CD8-positive, alpha-beta memory T cell (primary cell): ENCODE results near the gene ECI1. TPM values are rescaled to one million over a fixed set of nuclear protein-coding genes. Genes with fewer than 3 reads are reported as not detected.

Source experiments
- CTCF ChIA-PET: fragments of 350-600 bp; sonication (Branson Sonifier 250); formaldehyde crosslinking; loops from one replicate; lab custom pipeline; 2021; ENCODE audit warnings: antibody characterized with exemption; lab: Charles Lee
- POLR2A ChIA-PET: fragments of 350-600 bp; sonication (Branson Sonifier 250); formaldehyde crosslinking; loops from one replicate; lab custom pipeline; 2021; ENCODE audit warnings: antibody characterized with exemption; lab: Charles Lee
- DNase-seq, 5 donors: peaks; one replicate each; pipeline versions ENCODE4 v3.0.0 to v3.0.0-alpha.2; 2020 to 2022; ENCODE audit warnings: mixed read lengths in 1 of 5
- H3K27ac ChIP-seq: one replicate; pipeline ENCODE4 v1.7.0; 2013; ENCODE audit warnings: low read depth, mild to moderate bottlenecking, low read length, moderate library complexity
- H3K27me3 ChIP-seq: 2 replicates; pipeline ENCODE4 v1.7.0; 2013; ENCODE audit warnings: low read length, mild to moderate bottlenecking; ENCODE audit not compliant: insufficient read depth, poor library complexity, severe bottlenecking
- H3K36me3 ChIP-seq: 2 replicates; pipeline ENCODE4 v1.7.0; 2013; ENCODE audit warnings: mild to moderate bottlenecking, low read length, moderate library complexity; ENCODE audit not compliant: insufficient read depth
- H3K4me1 ChIP-seq: 2 replicates; pipeline ENCODE4 v1.7.0; 2013; ENCODE audit warnings: mild to moderate bottlenecking, low read length, moderate library complexity; ENCODE audit not compliant: insufficient read depth
- H3K4me3 ChIP-seq: 2 replicates; pipeline ENCODE4 v1.7.0; 2013; ENCODE audit warnings: mild to moderate bottlenecking, low read length
- H3K9me3 ChIP-seq: 2 replicates; pipeline ENCODE4 v1.7.0; 2013; ENCODE audit warnings: mild to moderate bottlenecking, low read length
- H3K27ac Mint-ChIP-seq, 8 donors: one replicate each; pipeline ENCODE4 v1.8.0; 2020 to 2021; ENCODE audit warnings: mixed read lengths in 8 of 8, mild to moderate bottlenecking in 6 of 8, inconsistent platforms in 3 of 8, moderate library complexity in 3 of 8
- H3K27me3 Mint-ChIP-seq, 2 donors: one replicate each; pipeline ENCODE4 v1.8.0; 2020 to 2021; ENCODE audit warnings: mixed read lengths in 2 of 2, mild to moderate bottlenecking in 1 of 2, moderate library complexity in 1 of 2
- H3K36me3 Mint-ChIP-seq, 3 donors: one replicate each; pipeline ENCODE4 v1.8.0; 2020 to 2021; ENCODE audit warnings: mixed read lengths in 3 of 3, inconsistent platforms in 1 of 3, mild to moderate bottlenecking in 1 of 3
- H3K4me1 Mint-ChIP-seq, 3 donors: one replicate each; pipeline ENCODE4 v1.8.0; 2020 to 2021; ENCODE audit warnings: mixed read lengths in 3 of 3, inconsistent platforms in 1 of 3, mild to moderate bottlenecking in 1 of 3
- H3K4me3 Mint-ChIP-seq, 7 donors: one replicate each; pipeline ENCODE4 v1.8.0; 2020 to 2021; ENCODE audit warnings: mixed read lengths in 7 of 7, mild to moderate bottlenecking in 6 of 7, moderate library complexity in 4 of 7, inconsistent platforms in 2 of 7
- H3K9me3 Mint-ChIP-seq, 5 donors: one replicate each; pipeline ENCODE4 v1.8.0; 2020 to 2022; ENCODE audit warnings: mixed read lengths in 5 of 5, mild to moderate bottlenecking in 3 of 5, moderate library complexity in 2 of 5, inconsistent platforms in 1 of 5
- polyA plus RNA-seq: library from polyadenylated mRNA; unstranded; fragments of 300-500 nt; fragmentation: Illumina TruSeq; gene quantifications from one replicate; pipeline ENCODE4 v1.2.3, GENCODE V29; 2021
- total RNA-seq, 2 experiments: library from RNA; stranded (reverse); gene quantifications; one replicate each; pipeline ENCODE4 v1.2.3, GENCODE V29; 2021

The ECI1 gene
- total and polyA plus RNA-seq, 3 experiments from 2014 or later: 30.3 to 45.9 (median 33.1) TPM

DNA sequence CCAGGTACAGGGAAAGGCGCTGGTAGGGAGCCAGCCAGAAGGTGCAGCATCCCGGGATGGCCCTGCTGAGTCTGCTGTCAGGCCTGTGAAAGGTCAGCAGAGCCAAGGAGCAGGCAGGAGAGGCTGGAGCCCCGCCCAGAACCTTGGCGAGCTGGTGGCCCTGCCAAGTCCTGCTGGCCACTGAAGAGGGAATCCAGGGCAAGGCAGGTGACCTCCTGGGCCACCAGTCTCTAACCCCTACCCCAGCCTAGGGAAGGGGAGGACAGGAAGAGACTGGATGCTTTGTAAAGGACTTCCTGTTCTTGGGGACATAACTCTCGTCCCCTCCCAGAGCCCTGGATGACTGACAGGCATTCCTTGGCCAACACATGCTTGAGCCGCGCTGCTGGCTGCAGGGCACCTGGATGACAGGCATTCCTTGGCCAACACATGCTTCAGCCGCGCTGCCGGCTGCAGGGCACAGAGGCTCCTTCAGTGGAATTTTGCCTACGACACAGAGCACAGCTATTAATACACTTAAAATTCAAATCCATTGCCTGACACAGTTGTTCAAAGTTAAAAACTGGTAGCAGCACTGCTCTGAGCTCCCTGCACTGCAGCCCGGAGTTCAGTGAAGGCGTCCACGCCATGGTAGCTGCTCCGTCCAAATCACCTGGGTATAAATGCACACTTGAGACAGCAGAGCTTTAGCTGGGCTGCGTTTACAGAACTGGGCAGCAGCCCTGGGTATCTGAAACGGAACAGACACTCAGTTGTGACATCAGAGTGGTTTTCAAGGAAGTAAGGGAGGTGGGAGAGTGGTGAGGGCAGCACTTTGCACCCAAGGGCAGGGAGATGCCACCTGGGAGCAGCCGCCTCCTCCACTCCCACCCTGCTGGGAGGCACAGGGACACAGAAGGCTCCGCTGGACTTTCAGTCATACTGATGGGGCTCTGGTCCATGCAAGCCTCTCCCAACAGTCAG, 38.7 kb downstream of the ECI1 start:
- peak overlapping the region in 1 of 8 donors; percentile 95 for H3K27ac Mint-ChIP-seq
- no peaks in the 10 kb centered on the region for H3K36me3 ChIP-seq
- peak overlapping the region; percentile 41 for H3K4me3 ChIP-seq
- H3K27ac ChIP-seq: peak overlapping the region; percentile 48
- H3K27me3 ChIP-seq: no peaks in the 10 kb centered on the region
- H3K4me1 Mint-ChIP-seq: peaks cover 18 to 29% (median 20%) of the 10 kb centered on the region in 3 donors
- no peaks in the 10 kb centered on the region for H3K9me3 Mint-ChIP-seq
- peaks cover 0 to 32% (median 2%) of the 10 kb centered on the region in 3 donors for H3K36me3 Mint-ChIP-seq
- peak overlapping the region; percentile 43 to 88 (median 74) for H3K4me3 Mint-ChIP-seq
- peaks cover 15% of the 10 kb centered on the region for H3K4me1 ChIP-seq
- no peaks in the 10 kb centered on the region for H3K27me3 Mint-ChIP-seq
- POLR2A ChIA-PET: no interaction called here
- CTCF ChIA-PET: interaction anchor here (1.1 to 1.3 kb wide), 2 partner anchors 39 to 56 kb away, joined by 3 read pairs; partner anchors contain the start of gene ECI1
- DNase-seq: no peak
- H3K9me3 ChIP-seq: no peaks in the 10 kb centered on the region

GRCh38 chr16:2211923-2212347, 39.5 kb downstream of the ECI1 start:
- Histone ChIP-seq H3K36me3 (peaks cover 3% of the 10 kb centered on the region), H3K4me1 (peaks cover 15% of the 10 kb centered on the region), H3K27ac (no peak overlapping the region), H3K27me3 (no peaks in the 10 kb centered on the region), H3K9me3 (no peaks in the 10 kb centered on the region), H3K4me3 (no peak overlapping the region)
- peaks cover 0 to 39% (median 4%) of the 10 kb centered on the region in 3 donors for H3K36me3 Mint-ChIP-seq
- H3K9me3 Mint-ChIP-seq: no peaks in the 10 kb centered on the region
- ChIA-PET POLR2A (no interaction called here), CTCF (interaction anchor here (1.3 kb wide), 1 partner anchor 57 kb away, joined by 3 read pairs; no protein-coding TSS in a partner anchor)
- DNase-seq: no peak
- H3K4me1 Mint-ChIP-seq: peaks cover 20 to 36% (median 25%) of the 10 kb centered on the region in 3 donors
- peak overlapping the region in 1 of 8 donors; percentile 20 for H3K27ac Mint-ChIP-seq
- peak overlapping the region in 4 of 7 donors; percentile 28 to 66 (median 40) for H3K4me3 Mint-ChIP-seq
- H3K27me3 Mint-ChIP-seq: no peaks in the 10 kb centered on the region

DNA sequence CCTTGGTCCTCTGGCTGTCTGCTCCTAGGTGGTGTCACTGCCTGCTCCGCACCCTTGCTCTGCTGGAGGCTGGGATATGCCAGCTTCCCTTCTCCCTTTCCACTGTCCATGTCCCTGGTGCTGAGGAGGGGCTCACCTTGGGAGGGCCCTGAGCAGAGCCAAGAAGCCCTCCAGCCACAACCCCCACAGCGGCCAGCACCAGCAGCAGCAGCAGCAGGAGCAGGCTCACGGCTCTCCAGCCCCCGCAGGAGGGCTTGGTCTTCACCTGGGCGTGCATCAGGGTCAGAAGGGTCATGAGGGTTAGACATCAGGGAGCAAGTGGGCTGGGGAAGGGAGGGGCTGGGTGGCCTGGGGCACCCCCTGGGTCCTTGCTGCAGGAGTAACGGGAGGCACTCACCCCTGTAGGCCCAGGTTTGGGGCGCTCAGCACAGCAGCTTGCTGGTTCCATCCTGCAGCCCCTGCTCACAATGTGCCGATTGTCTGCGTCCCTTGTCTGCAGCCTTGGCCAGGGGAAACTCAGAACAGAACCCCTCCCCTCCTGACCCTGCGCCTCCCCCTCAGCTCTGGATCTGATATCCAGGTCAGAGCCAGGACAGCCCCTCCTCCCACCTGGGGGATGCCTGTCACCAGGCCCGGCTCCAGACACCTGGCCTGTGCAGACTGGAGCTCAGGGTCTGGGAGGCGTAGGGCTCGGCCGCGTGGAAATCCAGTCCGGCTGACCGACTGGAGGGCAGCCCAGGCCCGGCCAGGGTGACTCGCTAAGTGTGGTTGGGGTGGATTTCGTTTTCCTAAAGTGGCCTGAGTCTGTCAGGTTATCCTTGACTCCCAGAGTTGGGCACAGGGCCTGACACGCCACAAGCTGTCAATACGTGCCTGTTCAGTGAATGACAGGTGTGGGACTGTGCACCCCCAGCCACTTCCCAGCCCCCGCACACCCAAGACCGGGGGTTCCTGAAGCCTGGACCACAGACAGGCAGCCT, 40.7 kb downstream of the ECI1 start, which contains the start of gene BRICD5:
Gene BRICD5, minus strand, starts transcription at position 478 of the 980 bp plus-strand sequence. Its CDS starts 30 bp downstream, at position 448.
- H3K36me3 Mint-ChIP-seq: peaks cover 0 to 45% (median 4%) of the 10 kb centered on the region in 3 donors
- no peak within 1 kb of the TSS for H3K4me3 Mint-ChIP-seq
- peak within 1 kb of the TSS in 2 of 8 donors; percentile 20 to 21 for H3K27ac Mint-ChIP-seq
- no peaks in the 10 kb centered on the region for H3K9me3 ChIP-seq
- no peaks in the 10 kb centered on the region for H3K27me3 Mint-ChIP-seq
- H3K27me3 ChIP-seq: no peaks in the 10 kb centered on the region
- peaks cover 26% of the 10 kb centered on the region for H3K4me1 ChIP-seq
- H3K36me3 ChIP-seq: peaks cover 3% of the 10 kb centered on the region
- ChIA-PET POLR2A (no interaction called here), CTCF (no interaction called here)
- no peak within 1 kb of the TSS for H3K4me3 ChIP-seq
- DNase-seq: no peak
- no peaks in the 10 kb centered on the region for H3K9me3 Mint-ChIP-seq
- no peak within 1 kb of the TSS for H3K27ac ChIP-seq
- peaks cover 23 to 46% (median 33%) of the 10 kb centered on the region in 3 donors for H3K4me1 Mint-ChIP-seq

DNA sequence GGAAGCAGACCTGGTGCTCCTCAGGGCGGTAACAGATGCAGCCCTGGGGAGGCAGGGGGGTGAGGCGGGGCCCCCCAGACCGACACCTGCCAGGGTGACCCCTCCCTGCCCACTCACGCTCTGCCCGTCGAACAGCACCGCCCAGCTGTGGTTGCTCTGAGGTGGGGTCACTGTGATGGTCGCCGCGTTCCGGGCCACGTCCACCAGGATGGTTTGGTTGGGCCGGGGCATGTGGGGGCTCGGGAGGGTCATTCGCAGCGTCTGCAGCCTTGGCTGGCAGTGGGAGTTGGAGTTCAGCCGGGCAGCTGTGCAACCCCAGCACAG, 41.4 kb downstream of the ECI1 start:
- H3K27ac Mint-ChIP-seq: peak overlapping the region in 1 of 8 donors; percentile 21
- CTCF ChIA-PET: no interaction called here
- peaks cover 3% of the 10 kb centered on the region for H3K36me3 ChIP-seq
- peaks cover 26% of the 10 kb centered on the region for H3K4me1 ChIP-seq
- H3K27ac ChIP-seq: no peak overlapping the region
- H3K27me3 ChIP-seq: no peaks in the 10 kb centered on the region
- H3K4me3 ChIP-seq: no peak overlapping the region
- peaks cover 21 to 43% (median 29%) of the 10 kb centered on the region in 3 donors for H3K4me1 Mint-ChIP-seq
- H3K4me3 Mint-ChIP-seq: no peak overlapping the region
- H3K36me3 Mint-ChIP-seq: peaks cover 0 to 46% (median 4%) of the 10 kb centered on the region in 3 donors
- no peaks in the 10 kb centered on the region for H3K9me3 ChIP-seq
- no peaks in the 10 kb centered on the region for H3K9me3 Mint-ChIP-seq
- no peaks in the 10 kb centered on the region for H3K27me3 Mint-ChIP-seq
- POLR2A ChIA-PET: no interaction called here
- no peak for DNase-seq

GRCh38 chr16:2209258-2210008, 42.0 kb downstream of the ECI1 start:
- H3K27ac ChIP-seq: no peak overlapping the region
- H3K27me3 ChIP-seq: no peaks in the 10 kb centered on the region
- peaks cover 3% of the 10 kb centered on the region for H3K36me3 ChIP-seq
- no peak overlapping the region for H3K4me3 ChIP-seq
- ChIA-PET CTCF (no interaction called here), POLR2A (no interaction called here)
- Mint-ChIP-seq H3K36me3 (peaks cover 0 to 46% (median 4%) of the 10 kb centered on the region in 3 donors), H3K27me3 (no peaks in the 10 kb centered on the region), H3K27ac (no peak overlapping the region), H3K4me3 (no peak overlapping the region), H3K4me1 (peaks cover 24 to 47% (median 32%) of the 10 kb centered on the region in 3 donors), H3K9me3 (no peaks in the 10 kb centered on the region)
- DNase-seq: no peak
- peaks cover 31% of the 10 kb centered on the region for H3K4me1 ChIP-seq
- no peaks in the 10 kb centered on the region for H3K9me3 ChIP-seq

DNA sequence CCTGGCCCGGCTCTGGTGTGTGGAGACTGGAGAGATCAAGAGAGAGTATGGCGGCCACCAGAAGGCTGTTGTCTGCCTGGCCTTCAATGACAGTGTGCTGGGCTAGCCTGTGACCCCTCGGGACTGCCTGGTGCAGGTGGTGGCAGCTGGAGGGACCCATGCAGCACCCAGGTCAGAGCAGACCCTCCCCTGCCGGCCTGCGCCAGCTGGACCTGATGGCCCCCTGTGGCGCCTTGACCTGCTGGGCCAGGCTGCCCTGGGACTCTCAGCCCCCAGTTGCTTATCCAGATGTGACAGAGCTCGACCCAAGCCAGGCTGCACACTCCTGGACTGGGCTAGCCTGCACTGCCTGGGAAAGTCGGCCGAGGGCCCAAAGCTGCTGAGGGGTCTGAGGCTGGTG, 42.6 kb downstream of the ECI1 start:
- H3K27me3 Mint-ChIP-seq: no peaks in the 10 kb centered on the region

GRCh38 chr16:2208308-2208707, 43.1 kb downstream of the ECI1 start:
- CTCF ChIA-PET: no interaction called here
- no peak overlapping the region for H3K4me3 Mint-ChIP-seq
- no peaks in the 10 kb centered on the region for H3K9me3 ChIP-seq
- peaks cover 3% of the 10 kb centered on the region for H3K36me3 ChIP-seq
- DNase-seq: no peak
- H3K9me3 Mint-ChIP-seq: no peaks in the 10 kb centered on the region
- no peak overlapping the region for H3K4me3 ChIP-seq
- no peak overlapping the region for H3K27ac Mint-ChIP-seq
- H3K4me1 Mint-ChIP-seq: peaks cover 24 to 46% (median 29%) of the 10 kb centered on the region in 3 donors
- H3K27ac ChIP-seq: no peak overlapping the region
- POLR2A ChIA-PET: no interaction called here
- peaks cover 0 to 43% (median 4%) of the 10 kb centered on the region in 3 donors for H3K36me3 Mint-ChIP-seq
- no peaks in the 10 kb centered on the region for H3K27me3 Mint-ChIP-seq
- peaks cover 27% of the 10 kb centered on the region for H3K4me1 ChIP-seq
- H3K27me3 ChIP-seq: no peaks in the 10 kb centered on the region

More for the DNA sequence above, 42.6 kb downstream of the ECI1 start:
- Histone ChIP-seq H3K4me3 (no peak overlapping the region), H3K4me1 (peaks cover 31% of the 10 kb centered on the region), H3K9me3 (no peaks in the 10 kb centered on the region), H3K36me3 (peaks cover 3% of the 10 kb centered on the region), H3K27me3 (no peaks in the 10 kb centered on the region), H3K27ac (no peak overlapping the region)
- ChIA-PET POLR2A (no interaction called here), CTCF (no interaction called here)
- H3K36me3 Mint-ChIP-seq: peaks cover 0 to 46% (median 4%) of the 10 kb centered on the region in 3 donors
- peaks cover 26 to 48% (median 34%) of the 10 kb centered on the region in 3 donors for H3K4me1 Mint-ChIP-seq
- DNase-seq: no peak
- no peak overlapping the region for H3K27ac Mint-ChIP-seq
- H3K4me3 Mint-ChIP-seq: no peak overlapping the region
- H3K9me3 Mint-ChIP-seq: no peaks in the 10 kb centered on the region
